ENCODE data around the gene EEA1. TPM values are rescaled to one million over a fixed set of nuclear protein-coding genes. Genes with fewer than 3 reads are reported as not detected.
"Not testable (repeated sequence)": the region's sequence is repeated elsewhere in the genome, so short reads cannot be mapped to it uniquely, and the experiment has no call there.

The EEA1 gene
- total RNA-seq, 2 experiments from 2014 or later = 15.6 to 17.6 TPM

DNA sequence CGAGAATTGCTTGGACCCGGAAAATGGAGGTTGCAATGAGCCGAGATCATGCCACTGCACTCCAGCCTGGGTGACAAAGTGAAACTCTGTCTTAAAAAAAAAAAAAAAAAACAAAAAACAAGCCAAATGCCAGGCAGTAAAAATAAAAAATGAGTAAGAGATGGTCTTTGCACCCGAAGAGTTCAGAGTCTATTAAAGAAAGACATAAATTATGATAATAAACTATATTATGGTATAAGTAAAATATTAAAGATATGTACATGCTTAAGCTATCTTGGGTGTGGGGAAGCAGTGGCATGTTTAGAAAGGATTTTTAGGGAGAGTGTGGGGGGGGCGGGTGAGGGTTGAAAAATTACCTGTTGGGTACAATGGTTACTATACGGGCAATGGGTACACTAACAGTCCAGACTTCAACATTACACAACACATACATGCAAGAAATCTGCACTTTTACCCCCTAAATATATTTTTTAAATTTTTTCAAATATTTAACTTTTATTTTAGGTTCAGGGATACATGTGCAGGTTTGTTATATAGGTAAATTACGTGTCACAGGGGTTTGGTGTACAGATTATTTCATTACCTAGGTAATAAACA lies 99.3 kb downstream of the EEA1 start:
- H3K4me1 Mint-ChIP-seq (ENCODE audit: low read depth) = peaks cover 2% of the 10 kb centered on the region
- no peak overlapping the region for H3K4me3 Mint-ChIP-seq
- CTCF ChIA-PET = no interaction called here
- no peaks in the 10 kb centered on the region for H3K9me3 Mint-ChIP-seq
- no peaks in the 10 kb centered on the region for H3K27me3 Mint-ChIP-seq (ENCODE audit: low read depth)
- H3K27ac Mint-ChIP-seq = no peak overlapping the region
- no peak for DNase-seq
- peaks cover 15% of the 10 kb centered on the region for H3K36me3 Mint-ChIP-seq (ENCODE audit: low read depth)
- intact Hi-C loops (cut with micrococcal nuclease) = loop anchor here (2.0 to 5.0 kb wide), 2 partner anchors 157 to 568 kb away; no protein-coding TSS in a partner anchor

GRCh38 chr12:92828565-92828964 lies 100.5 kb downstream of the EEA1 start:
- Mint-ChIP-seq H3K9me3 (no peaks in the 10 kb centered on the region), H3K27me3 (ENCODE audit: low read depth) (no peaks in the 10 kb centered on the region), H3K27ac (no peak overlapping the region), H3K4me1 (ENCODE audit: low read depth) (peaks cover 2% of the 10 kb centered on the region), H3K36me3 (ENCODE audit: low read depth) (peaks cover 15% of the 10 kb centered on the region), H3K4me3 (no peak overlapping the region)
- intact Hi-C loops (cut with micrococcal nuclease) = loop anchor here (1.0 to 5.0 kb wide), 3 partner anchors 99 to 569 kb away; no protein-coding TSS in a partner anchor
- DNase-seq = no peak
- CTCF ChIA-PET = no interaction called here

DNA sequence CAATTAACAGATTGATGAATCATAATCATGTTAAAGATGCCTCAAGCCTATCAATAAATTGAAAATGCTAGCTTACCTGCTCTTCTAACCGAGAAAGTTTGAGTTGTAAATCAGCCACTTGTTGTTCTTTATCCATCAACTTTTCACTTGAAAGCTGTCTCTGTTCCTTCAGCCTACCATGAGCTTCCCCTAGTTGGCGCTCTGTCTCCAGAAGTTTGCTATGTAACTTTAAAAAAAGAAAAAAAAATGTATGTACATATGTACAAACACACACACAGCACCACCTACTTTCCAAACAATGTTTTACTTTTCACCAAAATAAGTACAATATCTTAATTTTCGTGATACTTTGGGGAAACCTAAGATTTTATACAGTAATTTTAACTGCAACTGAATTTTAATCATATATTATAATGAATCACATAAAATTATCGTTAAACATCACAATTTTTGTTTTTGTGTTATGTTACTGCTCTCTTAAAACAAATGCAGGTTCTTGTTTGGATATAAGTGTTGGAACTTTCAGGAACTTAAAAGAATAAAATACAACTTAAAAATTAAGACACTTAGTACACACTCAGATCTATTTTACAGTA lies 101.2 kb downstream of the EEA1 start:
- peaks cover 15% of the 10 kb centered on the region for H3K36me3 Mint-ChIP-seq (ENCODE audit: low read depth)
- no peaks in the 10 kb centered on the region for H3K27me3 Mint-ChIP-seq (ENCODE audit: low read depth)
- intact Hi-C loops (cut with micrococcal nuclease) = loop anchor here (1.0 to 5.0 kb wide), 3 partner anchors 99 to 569 kb away; no protein-coding TSS in a partner anchor
- DNase-seq = peak; percentile 56
- H3K4me3 Mint-ChIP-seq = no peak overlapping the region
- CTCF ChIA-PET = interaction anchor here (0.6 to 1.1 kb wide), 6 partner anchors 12 to 1020 kb away, joined by 3 read pairs; no protein-coding TSS in a partner anchor
- H3K9me3 Mint-ChIP-seq = no peaks in the 10 kb centered on the region
- H3K4me1 Mint-ChIP-seq (ENCODE audit: low read depth) = peaks cover 2% of the 10 kb centered on the region
- no peak overlapping the region for H3K27ac Mint-ChIP-seq

DNA sequence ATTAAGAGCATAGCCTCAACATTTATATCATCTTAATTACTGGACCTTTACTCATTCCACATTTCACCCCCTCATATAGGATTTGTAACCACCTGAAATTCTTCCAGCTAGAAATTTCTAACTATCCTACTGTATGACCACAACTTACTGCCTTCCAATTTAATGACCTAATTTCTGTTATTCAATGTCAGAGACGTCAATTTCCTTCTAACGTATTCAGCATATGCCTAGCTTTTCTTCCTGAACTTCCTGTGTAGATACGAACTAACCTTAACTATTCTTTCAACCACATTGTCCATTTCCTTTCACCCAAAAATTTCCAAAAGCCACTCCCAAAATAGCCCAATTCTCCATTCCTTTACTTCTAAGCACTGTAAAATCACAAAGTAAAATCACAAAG lies 108.0 kb downstream of the EEA1 start:
- intact Hi-C loops (cut with micrococcal nuclease) = no loop called here
- Mint-ChIP-seq H3K27ac (no peak overlapping the region), H3K9me3 (no peaks in the 10 kb centered on the region), H3K27me3 (ENCODE audit: low read depth) (no peaks in the 10 kb centered on the region), H3K4me3 (no peak overlapping the region), H3K4me1 (ENCODE audit: low read depth) (no peaks in the 10 kb centered on the region), H3K36me3 (ENCODE audit: low read depth) (peaks cover 4% of the 10 kb centered on the region)
- CTCF ChIA-PET = interaction anchor here (0.5 kb wide), 1 partner anchor 157 kb away, joined by 6 read pairs; no protein-coding TSS in a partner anchor
- DNase-seq = no peak

GRCh38 chr12:92814584-92814983 lies 114.5 kb downstream of the EEA1 start:
- Mint-ChIP-seq H3K27me3 (ENCODE audit: low read depth) (no peaks in the 10 kb centered on the region), H3K36me3 (ENCODE audit: low read depth) (peaks cover 7% of the 10 kb centered on the region), H3K4me3 (no peak overlapping the region), H3K27ac (no peak overlapping the region), H3K9me3 (no peaks in the 10 kb centered on the region), H3K4me1 (ENCODE audit: low read depth) (no peaks in the 10 kb centered on the region)
- intact Hi-C loops (cut with micrococcal nuclease) = no loop called here
- DNase-seq = no peak
- CTCF ChIA-PET = interaction anchor here (0.7 kb wide), 1 partner anchor 94 kb away, joined by 3 read pairs; no protein-coding TSS in a partner anchor

GRCh38 chr12:92810370-92810769 lies 118.7 kb downstream of the EEA1 start:
- no peaks in the 10 kb centered on the region for H3K9me3 Mint-ChIP-seq
- no peak overlapping the region for H3K4me3 Mint-ChIP-seq
- CTCF ChIA-PET = no interaction called here
- H3K36me3 Mint-ChIP-seq (ENCODE audit: low read depth) = peaks cover 27% of the 10 kb centered on the region
- intact Hi-C loops (cut with micrococcal nuclease) = no loop called here
- no peaks in the 10 kb centered on the region for H3K4me1 Mint-ChIP-seq (ENCODE audit: low read depth)
- H3K27ac Mint-ChIP-seq = no peak overlapping the region
- no peaks in the 10 kb centered on the region for H3K27me3 Mint-ChIP-seq (ENCODE audit: low read depth)
- DNase-seq = no peak

GRCh38 chr12:92803903-92804302 lies 125.2 kb downstream of the EEA1 start:
- CTCF ChIA-PET = no interaction called here
- H3K27me3 Mint-ChIP-seq (ENCODE audit: low read depth) = no peaks in the 10 kb centered on the region
- H3K4me1 Mint-ChIP-seq (ENCODE audit: low read depth) = no peaks in the 10 kb centered on the region
- no peak for DNase-seq
- H3K36me3 Mint-ChIP-seq (ENCODE audit: low read depth) = peaks cover 33% of the 10 kb centered on the region
- no peaks in the 10 kb centered on the region for H3K9me3 Mint-ChIP-seq
- H3K4me3 Mint-ChIP-seq = no peak overlapping the region
- intact Hi-C loops (cut with micrococcal nuclease) = no loop called here
- H3K27ac Mint-ChIP-seq = no peak overlapping the region

DNA sequence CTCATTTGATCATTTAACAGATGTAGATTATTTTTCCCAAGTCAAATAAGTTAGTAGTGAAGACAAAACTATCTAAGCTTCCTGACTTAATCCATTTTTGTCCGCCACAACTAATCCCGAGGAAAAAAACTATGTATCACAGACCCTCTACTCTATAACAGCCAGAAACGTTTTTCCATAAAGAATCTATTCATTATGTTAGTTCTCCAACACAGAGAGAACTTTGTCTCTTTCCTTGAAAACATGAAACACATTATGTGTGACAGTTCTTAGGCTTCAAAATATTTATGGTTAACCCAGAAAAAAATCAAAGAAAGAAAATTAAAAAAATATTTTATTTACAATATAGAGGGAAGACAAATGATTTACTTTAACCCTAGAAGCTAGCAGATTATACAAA lies 126.2 kb downstream of the EEA1 start:
- H3K9me3 Mint-ChIP-seq = no peaks in the 10 kb centered on the region
- no peaks in the 10 kb centered on the region for H3K27me3 Mint-ChIP-seq (ENCODE audit: low read depth)
- intact Hi-C loops (cut with micrococcal nuclease) = no loop called here
- H3K27ac Mint-ChIP-seq = no peak overlapping the region
- H3K4me1 Mint-ChIP-seq (ENCODE audit: low read depth) = no peaks in the 10 kb centered on the region
- no peak overlapping the region for H3K4me3 Mint-ChIP-seq
- CTCF ChIA-PET = interaction anchor here (0.6 kb wide), 1 partner anchor 9 kb away, joined by 3 read pairs; no protein-coding TSS in a partner anchor
- H3K36me3 Mint-ChIP-seq (ENCODE audit: low read depth) = peaks cover 29% of the 10 kb centered on the region
- DNase-seq = no peak

DNA sequence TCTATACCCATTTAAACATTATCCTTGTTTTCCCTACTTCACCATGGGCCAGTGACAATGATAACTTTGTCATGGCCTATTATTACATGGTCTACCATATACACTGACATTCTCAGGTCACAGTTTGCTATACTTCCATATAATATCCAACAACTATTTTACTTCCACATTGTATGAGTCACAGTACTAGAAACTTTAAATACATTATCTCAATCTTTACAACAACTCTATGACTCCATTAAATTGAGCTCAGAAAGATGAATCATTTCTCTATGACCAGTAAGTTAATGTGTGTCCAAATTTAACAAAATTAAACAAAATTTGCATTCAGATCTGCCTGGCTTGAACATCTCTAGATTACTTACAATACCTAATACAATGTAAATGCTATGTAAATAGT lies 132.4 kb downstream of the EEA1 start:
- Mint-ChIP-seq H3K27me3 (ENCODE audit: low read depth) (no peaks in the 10 kb centered on the region), H3K4me3 (no peak overlapping the region), H3K36me3 (ENCODE audit: low read depth) (peaks cover 51% of the 10 kb centered on the region), H3K27ac (no peak overlapping the region), H3K9me3 (peaks cover 20% of the 10 kb centered on the region), H3K4me1 (ENCODE audit: low read depth) (no peaks in the 10 kb centered on the region)
- CTCF ChIA-PET = interaction anchor here (0.5 to 0.8 kb wide), 2 partner anchors 11 to 114 kb away, joined by 3 read pairs; no protein-coding TSS in a partner anchor
- intact Hi-C loops (cut with micrococcal nuclease) = no loop called here
- no peak for DNase-seq

GRCh38 chr12:92794814-92795213 lies 134.3 kb downstream of the EEA1 start:
- Mint-ChIP-seq H3K27ac (no peak overlapping the region), H3K9me3 (peaks cover 27% of the 10 kb centered on the region), H3K36me3 (ENCODE audit: low read depth) (peaks cover 62% of the 10 kb centered on the region), H3K27me3 (ENCODE audit: low read depth) (no peaks in the 10 kb centered on the region), H3K4me3 (no peak overlapping the region), H3K4me1 (ENCODE audit: low read depth) (peaks cover 7% of the 10 kb centered on the region)
- intact Hi-C loops (cut with micrococcal nuclease) = no loop called here
- CTCF ChIA-PET = interaction anchor here (0.7 to 0.8 kb wide), 2 partner anchors 9 to 92 kb away, joined by 3 read pairs; partner anchors contain the start of gene PLEKHG7
- no peak for DNase-seq

GRCh38 chr12:92794356-92794755 lies 134.7 kb downstream of the EEA1 start:
- H3K4me1 Mint-ChIP-seq (ENCODE audit: low read depth); H3K4me3 Mint-ChIP-seq; H3K27me3 Mint-ChIP-seq (ENCODE audit: low read depth); intact Hi-C loops (cut with micrococcal nuclease); CTCF ChIA-PET; H3K27ac Mint-ChIP-seq; DNase-seq: not testable (repeated sequence)
- Mint-ChIP-seq H3K9me3 (peaks cover 27% of the 10 kb centered on the region), H3K36me3 (ENCODE audit: low read depth) (peaks cover 63% of the 10 kb centered on the region)

- no peak for DNase-seq
- H3K9me3 Mint-ChIP-seq = peaks cover 1% of the 10 kb centered on the region
- CTCF ChIA-PET = interaction anchor here (0.6 to 3.5 kb wide), 8 partner anchors 9 to 312 kb away, joined by 3 to 13 read pairs (median 3); no protein-coding TSS in a partner anchor
- H3K36me3 Mint-ChIP-seq (ENCODE audit: low read depth) = peaks cover 17% of the 10 kb centered on the region
- intact Hi-C loops (cut with micrococcal nuclease) = loop anchor here (5.0 kb wide), 1 partner anchor 311 kb away; no protein-coding TSS in a partner anchor
- no peak overlapping the region for H3K4me3 Mint-ChIP-seq
- peaks cover 5% of the 10 kb centered on the region for H3K4me1 Mint-ChIP-seq (ENCODE audit: low read depth)
- H3K27ac Mint-ChIP-seq = no peak overlapping the region
- H3K27me3 Mint-ChIP-seq (ENCODE audit: low read depth) = no peaks in the 10 kb centered on the region
Observed at GRCh38 chr12:92786045-92786444, 143.1 kb downstream of the EEA1 start.

All from activated naive CD4-positive, alpha-beta T cell treated with anti-CD3 and anti-CD28 coated beads for 36 hours (primary cell).